K562 (cell line): Measurements from ENCODE around the gene EBF4. TPM values are rescaled to one million over a fixed set of nuclear protein-coding genes. Genes with fewer than 3 reads are reported as not detected.

Experiments used
- ATAC-seq: fragments of 200-7000 bp; cut with Tn5 transposase; 3 replicates; pipeline ENCODE4 v1.9.1; 2020; ENCODE audit warnings: moderate library complexity
- BruUV-seq: library from RNA; stranded (reverse); fragments of 400-500 nt; replicated peaks from 2 replicates; lab custom pipeline; 2021; lab: Mats Ljungman, UMichigan
- CTCF ChIA-PET: fragments of 300-600 bp; formaldehyde crosslinking; extraction: SDS; loops from one replicate; lab custom pipeline; 2021; ENCODE audit warnings: low intra/inter-chr PET ratio; lab: Yijun Ruan, JAX
- POLR2A ChIA-PET: fragments of 300-600, 350-650 bp; sonication (Branson Sonifier 250); formaldehyde crosslinking; extraction: SDS; loops from one replicate; lab custom pipeline; 2021; ENCODE audit warnings: antibody characterized with exemption, inconsistent platforms; lab: Yijun Ruan, JAX
- DNase-seq, 4 experiments: peaks; one replicate each; pipeline versions ENCODE4 v3.0.0 to v3.0.0-alpha.2; 2011 to 2018; ENCODE audit warnings: low spot score in 3 of 4, mixed read lengths in 3 of 4; ENCODE audit errors: extremely low read depth in 1 of 4
- FAIRE-seq: peaks from 2 replicates; lab custom pipeline; 2011; peaks lifted over from hg19 to GRCh38; lab: Jason Lieb, UNC
- H2AFZ ChIP-seq: 2 replicates; pipeline ENCODE4 v1.6.0; 2011; ENCODE audit warnings: low read depth, low read length, control low read depth, inconsistent platforms
- H3K27ac ChIP-seq: fragments of 200-600 bp; 3 replicates; pipeline ENCODE4 v1.8.0; 2011; ENCODE audit warnings: low read depth, mild to moderate bottlenecking, control low read depth, inconsistent platforms, low read length, moderate library complexity, mixed read lengths; ENCODE audit errors: extremely low read depth
- H3K27me3 ChIP-seq, 2 experiments: fragments of 300-600 bp in 1 of 2; 2 replicates in 1 of 2; 3 replicates in 1 of 2; pipeline versions ENCODE4 v1.6.0 to v1.8.0; 2011; ENCODE audit warnings: inconsistent platforms in 2 of 2, low read length in 2 of 2, mild to moderate bottlenecking in 1 of 2, mixed read lengths in 1 of 2, moderate library complexity in 1 of 2; ENCODE audit not compliant: control insufficient read depth in 2 of 2, insufficient read depth in 2 of 2
- H3K36me3 ChIP-seq: fragments of 300-600 bp; 3 replicates; pipeline ENCODE4 v1.8.0; 2011; ENCODE audit warnings: mild to moderate bottlenecking, low read length, inconsistent platforms; ENCODE audit not compliant: control insufficient read depth, insufficient read depth
- H3K4me1 ChIP-seq, 2 experiments: fragments of 200-600 bp in 1 of 2; replicated peaks in 1 of 2; 2 replicates in 1 of 2; 3 replicates in 1 of 2; pipeline versions ENCODE4 v1.5.1 to v1.8.0; 2011; ENCODE audit warnings: inconsistent platforms in 2 of 2, low read length in 2 of 2, mild to moderate bottlenecking in 1 of 2, mixed read lengths in 1 of 2, moderate library complexity in 1 of 2; ENCODE audit not compliant: control insufficient read depth in 2 of 2, insufficient read depth in 2 of 2
- H3K4me2 ChIP-seq: 2 replicates; pipeline ENCODE4 v1.6.1; 2011; ENCODE audit warnings: low read length, control low read depth, inconsistent platforms, mixed read lengths; ENCODE audit not compliant: insufficient read depth
- H3K4me3 ChIP-seq: fragments of 200-600 bp; sonication (generic), shearing (Covaris generic); 2 replicates; pipeline ENCODE4 v1.5.1; 2016; ENCODE audit warnings: control low read depth, inconsistent platforms
- H3K79me2 ChIP-seq: fragments of 200-600 bp; 3 replicates; pipeline ENCODE4 v1.8.0; 2011; ENCODE audit warnings: low read length, inconsistent platforms; ENCODE audit not compliant: control insufficient read depth, insufficient read depth
- H3K9ac ChIP-seq, 2 experiments: 2 replicates each; pipeline versions ENCODE4 v1.6.0 to v1.6.1; 2011; ENCODE audit warnings: low read depth in 2 of 2, low read length in 2 of 2, control low read depth in 1 of 2, inconsistent platforms in 1 of 2, mild to moderate bottlenecking in 1 of 2, mixed read lengths in 1 of 2; ENCODE audit not compliant: insufficient read depth in 1 of 2
- H3K9me1 ChIP-seq: one replicate; pipeline ENCODE4 v1.6.0; 2011; ENCODE audit warnings: inconsistent platforms, mild to moderate bottlenecking, low read length, moderate library complexity; ENCODE audit not compliant: control insufficient read depth, insufficient read depth
- H3K9me3 ChIP-seq: replicated peaks from 2 replicates; pipeline ENCODE4 v1.5.1; 2011; ENCODE audit warnings: low read depth, low read length, inconsistent platforms; ENCODE audit not compliant: control insufficient read depth, insufficient read depth
- H4K20me1 ChIP-seq: replicated peaks from 2 replicates; pipeline ENCODE4 v1.6.1; 2011; ENCODE audit warnings: low read length, inconsistent platforms, mixed read lengths; ENCODE audit not compliant: control insufficient read depth, insufficient read depth
- ARHGAP35 ChIP-seq: fragments of 450-650 bp; IDR thresholded peaks from 2 replicates; pipeline ENCODE4 v1.6.1; 2018; ENCODE audit not compliant: partially characterized antibody
- ATF1 ChIP-seq, 2 experiments: fragments of 450-650 bp in 1 of 2; IDR thresholded peaks; 2 replicates each; pipeline ENCODE4 v1.6.1; 2016; ENCODE audit warnings: missing compliant biosample characterization in 1 of 2, missing genetic modification characterization in 1 of 2
- ATF2 ChIP-seq: sonication (generic); formaldehyde crosslinking; IDR thresholded peaks from 2 replicates; pipeline ENCODE4 v1.8.1; 2022; ENCODE audit warnings: missing genetic modification reagents
- ELF2 ChIP-seq: fragments of 250-450 bp; sonication (Bioruptor Pico); IDR thresholded peaks from 2 replicates; pipeline ENCODE4 v1.5.0; 2021; ENCODE audit warnings: mild to moderate bottlenecking
- FOS ChIP-seq: IDR thresholded peaks from 3 replicates; pipeline ENCODE4 v1.6.1; 2011; ENCODE audit not compliant: insufficient read length; ENCODE audit errors: extremely low read depth
- HDGF ChIP-seq: fragments of 450-650 bp; IDR thresholded peaks from 2 replicates; pipeline ENCODE4 v1.6.1; 2016
- KLF6 ChIP-seq: fragments of 250-450 bp; sonication (Bioruptor Pico); IDR thresholded peaks from 2 replicates; pipeline ENCODE4 v1.4.0; 2020; ENCODE audit warnings: mild to moderate bottlenecking, moderate library complexity, borderline replicate concordance
- MCM3 ChIP-seq: fragments of 450-650 bp; IDR thresholded peaks from 2 replicates; pipeline ENCODE4 v1.6.1; 2016
- NR1H2 ChIP-seq: sonication (generic); formaldehyde crosslinking; IDR thresholded peaks from 2 replicates; pipeline ENCODE4 v1.4.0; 2020; ENCODE audit warnings: mild to moderate bottlenecking, missing genetic modification reagents
- NR4A1 ChIP-seq, 2 experiments: fragments of 250-450 bp in 1 of 2; fragments of 450-650 bp in 1 of 2; sonication (Bioruptor Pico) in 1 of 2; IDR thresholded peaks; 2 replicates each; pipeline versions ENCODE4 v1.4.0 to v1.6.1; 2016 to 2020; ENCODE audit warnings: mild to moderate bottlenecking in 2 of 2, missing compliant biosample characterization in 1 of 2, missing genetic modification characterization in 1 of 2, moderate library complexity in 1 of 2
- PML ChIP-seq: IDR thresholded peaks from 2 replicates; pipeline ENCODE4 v1.6.1; 2012; ENCODE audit warnings: low read length, inconsistent platforms
- POLR2B ChIP-seq: fragments of 450-650 bp; IDR thresholded peaks from 2 replicates; pipeline ENCODE4 v1.6.1; 2018; ENCODE audit warnings: low read depth; ENCODE audit not compliant: partially characterized antibody
- POU5F1 ChIP-seq: fragments of 150-350 bp; IDR thresholded peaks from 2 replicates; pipeline ENCODE4 v1.6.1; 2014; ENCODE audit warnings: borderline replicate concordance, low read length, low read depth, mild to moderate bottlenecking; ENCODE audit not compliant: partially characterized antibody
- PTTG1 ChIP-seq: fragments of 450-650 bp; IDR thresholded peaks from 2 replicates; pipeline ENCODE4 v1.6.1; 2016; ENCODE audit warnings: low read depth, mild to moderate bottlenecking, missing genetic modification characterization, missing compliant biosample characterization
- ZBTB11 ChIP-seq, 3 experiments: fragments of 200-800 bp in 1 of 3; fragments of 250-450 bp in 1 of 3; fragments of 450-650 bp in 1 of 3; sonication (Bioruptor Pico) in 1 of 3; sonication (Bioruptor generic) in 1 of 3; formaldehyde crosslinking in 1 of 3; IDR thresholded peaks; 2 replicates each; pipeline versions ENCODE4 v1.6.1 to v1.8.0; 2016 to 2022; ENCODE audit warnings: mild to moderate bottlenecking in 2 of 3, missing genetic modification characterization in 2 of 3, missing compliant biosample characterization in 1 of 3, moderate library complexity in 1 of 3
- ZFX ChIP-seq: sonication (generic); formaldehyde crosslinking; IDR thresholded peaks from 2 replicates; pipeline ENCODE4 v1.8.0; 2022; ENCODE audit warnings: mild to moderate bottlenecking, missing genetic modification reagents, moderate library complexity
- ZNF12 ChIP-seq: sonication (generic); formaldehyde crosslinking; IDR thresholded peaks from 2 replicates; pipeline ENCODE4 v1.4.0; 2020; ENCODE audit warnings: mild to moderate bottlenecking, missing genetic modification reagents
- ZNF232 ChIP-seq: sonication (generic); formaldehyde crosslinking; IDR thresholded peaks from 2 replicates; pipeline ENCODE4 v1.8.0; 2022; ENCODE audit warnings: mild to moderate bottlenecking, missing genetic modification reagents
- ZNF57 ChIP-seq: fragments of 450-650 bp; formaldehyde crosslinking; IDR thresholded peaks from 2 replicates; pipeline ENCODE4 v1.4.0; 2020; ENCODE audit warnings: mild to moderate bottlenecking, moderate library complexity
- WGBS: fragments of 100-300 bp; shearing (Covaris generic); methylation state at CpG from one replicate; pipeline ENCODE4 v1.1.6; 2016; ENCODE audit warnings: low coverage, mixed read lengths; ENCODE audit not compliant: insufficient coverage; ENCODE audit errors: missing lambda C conversion rate; 5-methylcytosine and 5-hydroxymethylcytosine counted together
- in situ Hi-C: fragments of 300-500 bp; cut with MboI; formaldehyde crosslinking; loops from 4 replicates; pipeline ENCODE4 v1.15.0; 2018; ENCODE audit warnings: inconsistent platforms, mixed read lengths
- intact Hi-C: fragments of 100-400 bp; cut with micrococcal nuclease; formaldehyde crosslinking; loops from 2 replicates; pipeline ENCODE4 v1.14.2; 2022
- polyA plus RNA-seq, 8 experiments: library from polyadenylated mRNA; depleted of rRNA in 4 of 8; stranded (reverse) in 5 of 8; unstranded in 3 of 8; fragments of >200 nt; fragmentation: Nextera tagmentation in 2 of 8; fragmentation: Illumina TruSeq in 1 of 8; extraction: Ambion mirVana in 2 of 8; extraction: Trizol in 1 of 8; gene quantifications; 2 replicates each; pipeline versions ENCODE4 v1.2.1 to v1.2.3, GENCODE V29; 2011 to 2014; ENCODE audit warnings: inconsistent platforms in 1 of 8, missing spikeins in 1 of 8
- total RNA-seq, 7 experiments: library from RNA; depleted of rRNA in 6 of 7; stranded (reverse); fragments of >200 nt in 6 of 7; fragmentation: Illumina TruSeq in 2 of 7; extraction: Trizol in 2 of 7; gene quantifications; 2 replicates each; pipeline versions ENCODE4 v1.2.1 to v1.2.3, GENCODE V29; 2011 to 2021; ENCODE audit warnings: low replicate concordance in 1 of 7

The EBF4 gene
- total and polyA plus RNA-seq, 9 of the 15 experiments (the other 6 are each of a cell fraction or from before 2014, with no cell fraction given): 0.09 TPM; not detected in 8

GRCh38 chr20:2698186-2698817 is 5.7 kb downstream of the EBF4 start:
- H3K27ac ChIP-seq: no peak overlapping the region
- ATAC-seq: no peak
- no TSS peak for BruUV-seq
- H3K4me2 ChIP-seq: no peak overlapping the region
- H3K9me3 ChIP-seq: no peaks in the 10 kb centered on the region
- in situ Hi-C loops (no loop called here), intact Hi-C loops (no loop called here)
- H3K27me3 ChIP-seq: peaks cover 6 to 71% of the 10 kb centered on the region in 2 experiments; a peak in 4 of 5 replicates
- no peak for TF ChIP-seq POU5F1
- TF ChIP-seq KLF6 (CRISPR knock-in tag): no peak
- TF ChIP-seq ZBTB11 (CRISPR knock-in tag; IDR thresholded peaks at IDR 0.05): no peak
- TF ChIP-seq ATF2 (CRISPR knock-in tag): no peak
- TF ChIP-seq POLR2B: no peak
- TF ChIP-seq ZNF57 (CRISPR knock-in tag): no peak
- TF ChIP-seq NR4A1 (CRISPR knock-in tag; IDR thresholded peaks at IDR 0.05): no peak
- no peak for TF ChIP-seq NR4A1 (tag; IDR thresholded peaks at IDR 0.05)
- TF ChIP-seq NR1H2 (CRISPR knock-in tag): no peak
- TF ChIP-seq ARHGAP35: no peak
- no peak for TF ChIP-seq ELF2 (CRISPR knock-in tag)
- no peak for TF ChIP-seq ZNF12 (CRISPR knock-in tag)
- no peak for TF ChIP-seq ZNF232 (CRISPR knock-in tag)
- no peak for TF ChIP-seq HDGF
- no peak for TF ChIP-seq MCM3
- no peak for TF ChIP-seq FOS
- TF ChIP-seq ZFX (CRISPR knock-in tag): no peak
- TF ChIP-seq ATF1 (CRISPR knock-in tag; IDR thresholded peaks at IDR 0.05): no peak
- no peak for TF ChIP-seq ATF1 (tag; IDR thresholded peaks at IDR 0.05)
- no peak for TF ChIP-seq PML
- TF ChIP-seq PTTG1 (tag): no peak
- no peaks in the 10 kb centered on the region for H3K36me3 ChIP-seq
- DNase-seq: no peak
- no peaks in the 10 kb centered on the region for H3K79me2 ChIP-seq
- H3K9me1 ChIP-seq: no peaks in the 10 kb centered on the region
- ChIA-PET CTCF (no interaction called here), POLR2A (no interaction called here)
- peaks cover 0 to 8% of the 10 kb centered on the region in 2 experiments; a peak in 2 of 5 replicates for H3K4me1 ChIP-seq
- WGBS: 7% methylated on average over 2 of the region's 4 CpGs
- H3K9ac ChIP-seq: no peak overlapping the region
- no peak overlapping the region for H2AFZ ChIP-seq
- H4K20me1 ChIP-seq: no peaks in the 10 kb centered on the region; the same call in 1 of the 2 replicates
- no peak overlapping the region for H3K4me3 ChIP-seq
- no peak for FAIRE-seq
